Renal cortical epithelial cell (primary cell): ENCODE results near the gene ANAPC5. TPM values are rescaled to one million over a fixed set of nuclear protein-coding genes. Genes with fewer than 3 reads are reported as not detected.

Source experiments
- total RNA-seq: library from RNA; depleted of rRNA; stranded (reverse); fragments of >200 nt; gene quantifications from 2 replicates; pipeline ENCODE4 v1.2.3, GENCODE V29; 2014

The ANAPC5 gene
- total RNA-seq, 1 donor from 2014 or later: 115 TPM

Other genes starting within 250 kb of the ANAPC5 start
- gene P2RX7, start 219.5 kb downstream of the ANAPC5 start, total RNA-seq: 0.10 and 0.52 TPM in 2 replicates
- gene P2RX4, start 142.3 kb downstream of the ANAPC5 start, total RNA-seq: 22.3 and 65.1 TPM in 2 replicates
- 14.6 and 21.1 TPM in 2 replicates for gene CAMKK2, start 55.7 kb downstream of the ANAPC5 start, total RNA-seq
- 64.1 and 71.2 TPM in 2 replicates for gene RNF34, start 47.7 kb upstream of the ANAPC5 start, total RNA-seq
- 15.8 and 21.0 TPM in 2 replicates for gene KDM2B, start 228.6 kb upstream of the ANAPC5 start, total RNA-seq